Measurements from ENCODE around the gene GHITM. TPM values are rescaled to one million over a fixed set of nuclear protein-coding genes. Genes with fewer than 3 reads are reported as not detected.

Gene GHITM
- total and polyA plus RNA-seq, 2 of the 4 experiments (the other 2 are of a cell fraction): 103 to 185 TPM

DNA sequence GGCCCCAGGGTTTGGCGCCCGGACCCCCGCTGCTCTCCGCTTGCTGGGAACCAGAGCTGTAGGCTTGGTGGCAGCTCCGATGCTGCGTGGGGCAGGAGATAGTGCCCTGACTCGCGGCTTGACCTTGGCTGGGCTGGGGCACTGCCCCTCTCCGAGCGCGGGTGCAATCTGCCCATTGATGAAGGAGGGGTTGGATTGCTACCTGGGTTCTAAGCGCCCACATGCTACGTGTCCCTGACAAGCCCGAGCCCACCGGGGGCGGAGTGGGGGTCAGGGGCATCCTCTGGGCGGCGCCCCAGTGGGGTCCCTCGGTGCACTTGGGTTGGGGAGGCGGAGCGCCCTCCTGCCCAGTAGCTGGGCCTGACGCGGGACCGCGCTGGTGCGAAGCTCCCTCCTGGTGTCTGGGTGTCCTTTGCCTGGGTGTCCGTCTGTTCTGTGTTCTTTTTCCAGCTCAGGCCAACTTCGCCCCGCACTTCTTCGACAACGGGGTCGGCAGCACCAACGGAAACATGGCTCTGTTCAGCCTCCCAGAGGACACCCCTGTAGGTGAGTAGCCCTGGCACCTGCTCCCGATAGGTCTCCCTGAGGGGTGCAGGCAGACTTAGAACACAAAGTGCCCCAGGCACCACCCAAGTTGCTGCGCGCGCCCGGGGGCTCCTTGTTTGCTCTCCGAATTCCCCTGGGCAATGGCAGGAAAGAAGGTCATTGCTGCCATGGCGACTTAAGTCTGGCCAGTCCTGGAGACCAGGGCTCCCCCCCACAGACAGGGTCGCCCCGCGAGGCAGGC lies 55.9 kb downstream of the GHITM start:
- Histone ChIP-seq H3K18ac (ENCODE audit: low read depth, low read length) (no peak overlapping the region), H3K79me1 (ENCODE audit: low read depth in 1 of 2, low read length in 2 of 2) (no peaks in the 10 kb centered on the region), H2AFZ (replicated peaks; ENCODE audit: low read length, poor library complexity) (peak overlapping the region; percentile 58), H3K27ac (ENCODE audit: insufficient read depth, low read length) (no peak overlapping the region), H3K9ac (ENCODE audit: low read depth, low read length) (no peak overlapping the region), H3K4me1 (ENCODE audit: control insufficient read depth, insufficient read depth, low read length) (peaks cover 2% of the 10 kb centered on the region; the same call in 1 of the 2 replicates), H4K91ac (ENCODE audit: insufficient read depth, low read depth, low read length) (no peak overlapping the region), H3K9me3 (ENCODE audit: control insufficient read depth, insufficient read depth, low read length) (no peaks in the 10 kb centered on the region), H3K23ac (ENCODE audit: low read depth, low read length) (no peak overlapping the region; the same call in 1 of the 2 replicates), H3K36me3 (ENCODE audit: control insufficient read depth, insufficient read depth, low read length) (no peaks in the 10 kb centered on the region), H4K5ac (ENCODE audit: low read depth, low read length) (no peak overlapping the region), H3K4ac (ENCODE audit: low read depth, low read length) (no peak overlapping the region), H2BK5ac (ENCODE audit: low read depth, low read length, poor library complexity, severe bottlenecking) (no peak overlapping the region), H3K4me3 (ENCODE audit: insufficient read depth, low read depth, low read length) (no peak overlapping the region), H3K56ac (ENCODE audit: extremely low read depth, insufficient read depth, low read length) (no peak overlapping the region), H4K20me1 (ENCODE audit: insufficient read depth, low read length) (no peaks in the 10 kb centered on the region), H3K14ac (replicated peaks; ENCODE audit: low read depth, low read length) (no peak overlapping the region), H3K27me3 (ENCODE audit: control insufficient read depth, insufficient read depth, low read length) (peaks cover 53% of the 10 kb centered on the region), H3K4me2 (ENCODE audit: low read depth, low read length) (no peak overlapping the region), H2BK15ac (ENCODE audit: low read depth, low read length) (no peak overlapping the region), H4K8ac (ENCODE audit: low read depth in 2 of 2, low read length in 2 of 2) (no peak overlapping the region), H2BK20ac (ENCODE audit: low read depth, low read length) (no peak overlapping the region), H2AK9ac (replicated peaks; ENCODE audit: low read depth, low read length, poor library complexity) (no peak overlapping the region), H3K9me1 (ENCODE audit: insufficient read depth, low read length) (no peaks in the 10 kb centered on the region), H2BK120ac (ENCODE audit: low read depth, low read length) (no peak overlapping the region), H2AK5ac (ENCODE audit: low read depth, low read length) (no peak overlapping the region)
- 16% methylated on average over 12 of the region's 43 CpGs; no CpG with 5 or more reads in 1 of the 2 experiments for WGBS, 2 experiments (ENCODE audit: extremely low coverage in 2 of 2, insufficient read length in 1 of 2)
- in situ Hi-C loops (cut with MboI; ENCODE audit: low sequenced_read_pairs): no loop called here
- dilution Hi-C loops (cut with HindIII; ENCODE audit: low sequenced_read_pairs, unreplicated experiment): no loop called here
- CTCF ChIA-PET: no interaction called here
- intact Hi-C loops (cut with micrococcal nuclease): no loop called here
- DNase-seq: no peak
- POLR2A ChIA-PET (ENCODE audit: unreplicated experiment): no interaction called here
- TF ChIP-seq CHD1 (IDR thresholded peaks at IDR 0.05; ENCODE audit: low read depth, low read length) (no peak), RFX5 (IDR thresholded peaks at IDR 0.05; ENCODE audit: low read depth, low read length) (no peak), NFE2L2 (IDR thresholded peaks at IDR 0.05; ENCODE audit: low read depth, low read length) (no peak), CTCF (conservative IDR thresholded peaks at IDR 0.05; ENCODE audit: low read depth, low read length) (no peak), USF2 (IDR thresholded peaks at IDR 0.05; ENCODE audit: low read depth, low read length) (no peak), BHLHE40 (IDR thresholded peaks at IDR 0.05; ENCODE audit: low read depth, low read length) (no peak), SMC3 (IDR thresholded peaks at IDR 0.05; ENCODE audit: low read depth, low read length) (no peak), MAFK (IDR thresholded peaks at IDR 0.05; ENCODE audit: low read depth, low read length) (no peak), MAZ (IDR thresholded peaks at IDR 0.05; ENCODE audit: borderline replicate concordance, low read depth, low read length) (no peak), RCOR1 (IDR thresholded peaks at IDR 0.05; ENCODE audit: insufficient replicate concordance, low read length) (no peak), ELK1 (IDR thresholded peaks at IDR 0.05; ENCODE audit: borderline replicate concordance, low read depth, low read length) (no peak), CEBPB (IDR thresholded peaks at IDR 0.05; ENCODE audit: low read depth, low read length) (no peak)
- BruUV-seq (replicated peaks): no TSS peak
- no peak for ATAC-seq (ENCODE audit: low read depth)
